ENCODE results near the gene LIN7C.

- TF ChIP-seq, protein P1, sequence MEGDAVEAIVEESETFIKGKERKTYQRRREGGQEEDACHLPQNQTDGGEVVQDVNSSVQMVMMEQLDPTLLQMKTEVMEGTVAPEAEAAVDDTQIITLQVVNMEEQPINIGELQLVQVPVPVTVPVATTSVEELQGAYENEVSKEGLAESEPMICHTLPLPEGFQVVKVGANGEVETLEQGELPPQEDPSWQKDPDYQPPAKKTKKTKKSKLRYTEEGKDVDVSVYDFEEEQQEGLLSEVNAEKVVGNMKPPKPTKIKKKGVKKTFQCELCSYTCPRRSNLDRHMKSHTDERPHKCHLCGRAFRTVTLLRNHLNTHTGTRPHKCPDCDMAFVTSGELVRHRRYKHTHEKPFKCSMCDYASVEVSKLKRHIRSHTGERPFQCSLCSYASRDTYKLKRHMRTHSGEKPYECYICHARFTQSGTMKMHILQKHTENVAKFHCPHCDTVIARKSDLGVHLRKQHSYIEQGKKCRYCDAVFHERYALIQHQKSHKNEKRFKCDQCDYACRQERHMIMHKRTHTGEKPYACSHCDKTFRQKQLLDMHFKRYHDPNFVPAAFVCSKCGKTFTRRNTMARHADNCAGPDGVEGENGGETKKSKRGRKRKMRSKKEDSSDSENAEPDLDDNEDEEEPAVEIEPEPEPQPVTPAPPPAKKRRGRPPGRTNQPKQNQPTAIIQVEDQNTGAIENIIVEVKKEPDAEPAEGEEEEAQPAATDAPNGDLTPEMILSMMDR (IDR thresholded peaks at IDR 0.05) = no peak
- no peak for TF ChIP-seq POLR2A (IDR thresholded peaks at IDR 0.05)
Measured at GRCh38 chr11:27552341-27552740, 45.8 kb upstream of the LIN7C start.
